GM23248 (cell line): ENCODE measurements around the gene ZNF391.

Experiments
- EZH2 ChIP-seq: fragments of 200-600 bp; sonication (generic); IDR thresholded peaks from 2 replicates; pipeline ENCODE4 v1.6.1; 2018; ENCODE audit warnings: antibody characterized with exemption, mild to moderate bottlenecking; ENCODE audit not compliant: insufficient read depth, poor library complexity, severe bottlenecking
- EZH2phosphoT487 ChIP-seq: fragments of 200-600 bp; sonication (generic); IDR thresholded peaks from 2 replicates; pipeline ENCODE4 v1.6.1; 2018; ENCODE audit warnings: antibody characterized with exemption, moderate library complexity, mild to moderate bottlenecking, low read depth; ENCODE audit not compliant: insufficient read depth

- TF ChIP-seq EZH2 (no peak), EZH2phosphoT487 (no peak)
Measured at GRCh38 chr6:27428502-27428901, 39.9 kb downstream of the ZNF391 start.
